Neural cell (in vitro differentiated cells): ENCODE results near the gene ZNF467. TPM values are rescaled to one million over a fixed set of nuclear protein-coding genes. Genes with fewer than 3 reads are reported as not detected.

ENCODE experiments used
- H2AFZ ChIP-seq: fragments of 200-600, 300-800 bp; sonication (generic), shearing (Covaris generic); 2 replicates; pipeline ENCODE4 v1.6.0; 2014; ENCODE audit warnings: low read depth, mild to moderate bottlenecking, antibody characterized with exemption, low read length, moderate library complexity
- H3F3A ChIP-seq: fragments of 200-600 bp; shearing (Covaris generic); 2 replicates; pipeline ENCODE4 v1.6.1; 2016; ENCODE audit warnings: mild to moderate bottlenecking, moderate library complexity, mixed read lengths, antibody characterized with exemption, low read length; ENCODE audit not compliant: insufficient read depth, poor library complexity, severe bottlenecking
- H3K27ac ChIP-seq: fragments of 200-600, 300-800 bp; sonication (generic), shearing (Covaris generic); 2 replicates; pipeline ENCODE4 v1.5.1; 2014; ENCODE audit warnings: mild to moderate bottlenecking, low read length, moderate library complexity
- H3K27me3 ChIP-seq: fragments of 300-800, 200-600 bp; sonication (generic), shearing (Covaris generic); 2 replicates; pipeline ENCODE4 v1.6.0; 2014; ENCODE audit warnings: mild to moderate bottlenecking, low read depth, low read length, moderate library complexity; ENCODE audit not compliant: insufficient read depth
- H3K36me3 ChIP-seq: fragments of 300-800, 200-600 bp; sonication (generic), shearing (Covaris generic); 2 replicates; pipeline ENCODE4 v1.5.1; 2014; ENCODE audit warnings: mild to moderate bottlenecking, antibody characterized with exemption, low read length, moderate library complexity; ENCODE audit not compliant: insufficient read depth
- H3K4me2 ChIP-seq: fragments of 300-800, 200-600 bp; sonication (generic), shearing (Covaris generic); 2 replicates; pipeline ENCODE4 v1.6.0; 2014; ENCODE audit warnings: mild to moderate bottlenecking, low read length
- H3K4me3 ChIP-seq: fragments of 300-800, 200-600 bp; sonication (generic), shearing (Covaris generic); 2 replicates; pipeline ENCODE4 v1.5.1; 2014; ENCODE audit warnings: mild to moderate bottlenecking, low read length, moderate library complexity
- H3K79me2 ChIP-seq: fragments of 200-600 bp; shearing (Covaris generic); replicated peaks from 2 replicates; pipeline ENCODE4 v1.6.0; 2014; ENCODE audit warnings: mild to moderate bottlenecking, low read length, moderate library complexity; ENCODE audit not compliant: insufficient read depth
- H3K9ac ChIP-seq: fragments of 300-800, 200-600 bp; sonication (generic), shearing (Covaris generic); 2 replicates; pipeline ENCODE4 v1.6.1; 2016; ENCODE audit warnings: mild to moderate bottlenecking, low read length, mixed read lengths
- H3K9me2 ChIP-seq: fragments of 200-600 bp; shearing (Covaris generic); 2 replicates; pipeline ENCODE4 v1.6.1; 2016; ENCODE audit warnings: mild to moderate bottlenecking, low read length, mixed read lengths; ENCODE audit not compliant: insufficient read depth
- H3K9me3 ChIP-seq: fragments of 200-600, 300-800 bp; sonication (generic), shearing (Covaris generic); 2 replicates; pipeline ENCODE4 v1.6.1; 2016; ENCODE audit warnings: mild to moderate bottlenecking, mixed run types, low read length, moderate library complexity, mixed read lengths
- H4K20me1 ChIP-seq: fragments of 200-600 bp; shearing (Covaris generic); 2 replicates; pipeline ENCODE4 v1.6.1; 2016; ENCODE audit warnings: mild to moderate bottlenecking, mixed run types; ENCODE audit not compliant: insufficient read depth
- CTCF ChIP-seq: fragments of 450-650 bp; IDR thresholded peaks from 2 replicates; pipeline ENCODE4 v1.5.1; 2014; ENCODE audit warnings: antibody characterized with exemption, mild to moderate bottlenecking, moderate library complexity; ENCODE audit not compliant: poor library complexity, severe bottlenecking
- EP300 ChIP-seq: fragments of 450-650 bp; conservative IDR thresholded peaks from 2 replicates; pipeline ENCODE4 v1.6.1; 2014; ENCODE audit warnings: antibody characterized with exemption, mild to moderate bottlenecking, moderate library complexity; ENCODE audit not compliant: poor library complexity, severe bottlenecking
- EZH2 ChIP-seq: fragments of 200-600, 300-800 bp; shearing (Covaris generic), sonication (generic); IDR thresholded peaks from 2 replicates; pipeline ENCODE4 v1.6.1; 2014; ENCODE audit warnings: antibody characterized with exemption, low read length, borderline replicate concordance, mild to moderate bottlenecking; ENCODE audit not compliant: insufficient read depth, poor library complexity, severe bottlenecking
- MXI1 ChIP-seq: fragments of 450-650 bp; conservative IDR thresholded peaks from 2 replicates; pipeline ENCODE4 v1.6.1; 2014; ENCODE audit warnings: antibody characterized with exemption, mild to moderate bottlenecking; ENCODE audit not compliant: poor library complexity, severe bottlenecking
- POLR2AphosphoS5 ChIP-seq: IDR thresholded peaks from 2 replicates; pipeline ENCODE4 v1.6.1; 2012
- RAD21 ChIP-seq: fragments of 450-650 bp; conservative IDR thresholded peaks from 2 replicates; pipeline ENCODE4 v1.6.1; 2014; ENCODE audit warnings: antibody characterized with exemption, mild to moderate bottlenecking, moderate library complexity
- REST ChIP-seq: IDR thresholded peaks from 2 replicates; pipeline ENCODE4 v1.6.1; 2012; ENCODE audit warnings: borderline replicate concordance
- TAF1 ChIP-seq: IDR thresholded peaks from 2 replicates; pipeline ENCODE4 v1.6.1; 2012; ENCODE audit warnings: low read depth
- polyA plus RNA-seq: library from polyadenylated mRNA; depleted of rRNA; stranded (reverse); fragments of >200 nt; gene quantifications from 2 replicates; pipeline ENCODE4 v1.2.3, GENCODE V29; 2014

Gene ZNF467
- polyA plus RNA-seq, 1 donor from 2014 or later = 11.9 TPM

GRCh38 chr7:149778327-149778637 lies 4.9 kb upstream of the ZNF467 start:
- Histone ChIP-seq H3F3A (no peaks in the 10 kb centered on the region), H3K79me2 (no peaks in the 10 kb centered on the region), H3K4me3 (no peak overlapping the region), H3K9me3 (no peaks in the 10 kb centered on the region), H3K27ac (no peak overlapping the region), H4K20me1 (no peaks in the 10 kb centered on the region), H3K9me2 (no peaks in the 10 kb centered on the region), H3K4me2 (no peak overlapping the region), H2AFZ (no peak overlapping the region), H3K27me3 (no peaks in the 10 kb centered on the region), H3K9ac (no peak overlapping the region), H3K36me3 (no peaks in the 10 kb centered on the region)
- TF ChIP-seq POLR2AphosphoS5 (no peak), EP300 (no peak), RAD21 (no peak), TAF1 (no peak), REST (no peak), MXI1 (no peak), CTCF (no peak), EZH2 (no peak)

GRCh38 chr7:149777551-149778326 lies 4.4 kb upstream of the ZNF467 start:
- Histone ChIP-seq H3K79me2 (no peaks in the 10 kb centered on the region), H2AFZ (no peak overlapping the region), H4K20me1 (no peaks in the 10 kb centered on the region), H3F3A (no peaks in the 10 kb centered on the region), H3K9me3 (no peaks in the 10 kb centered on the region), H3K9ac (no peak overlapping the region), H3K27ac (no peak overlapping the region), H3K27me3 (no peaks in the 10 kb centered on the region), H3K4me3 (no peak overlapping the region), H3K9me2 (no peaks in the 10 kb centered on the region), H3K36me3 (no peaks in the 10 kb centered on the region), H3K4me2 (no peak overlapping the region)
- TF ChIP-seq EZH2 (no peak), POLR2AphosphoS5 (no peak), TAF1 (no peak), EP300 (no peak)
